ENCODE data around the gene SMG5. TPM values are rescaled to one million over a fixed set of nuclear protein-coding genes. Genes with fewer than 3 reads are reported as not detected.
"Not testable (repeated sequence)": the region's sequence is repeated elsewhere in the genome, so short reads cannot be mapped to it uniquely, and the experiment has no call there.

SMG5 gene
- total RNA-seq, result 114 TPM in 2 replicates
- long read RNA-seq, partial matches to known transcripts, result 22 of 31 reads
- long read RNA-seq, other reads (novel, unspliced or antisense), result 7 of 31 reads

DNA sequence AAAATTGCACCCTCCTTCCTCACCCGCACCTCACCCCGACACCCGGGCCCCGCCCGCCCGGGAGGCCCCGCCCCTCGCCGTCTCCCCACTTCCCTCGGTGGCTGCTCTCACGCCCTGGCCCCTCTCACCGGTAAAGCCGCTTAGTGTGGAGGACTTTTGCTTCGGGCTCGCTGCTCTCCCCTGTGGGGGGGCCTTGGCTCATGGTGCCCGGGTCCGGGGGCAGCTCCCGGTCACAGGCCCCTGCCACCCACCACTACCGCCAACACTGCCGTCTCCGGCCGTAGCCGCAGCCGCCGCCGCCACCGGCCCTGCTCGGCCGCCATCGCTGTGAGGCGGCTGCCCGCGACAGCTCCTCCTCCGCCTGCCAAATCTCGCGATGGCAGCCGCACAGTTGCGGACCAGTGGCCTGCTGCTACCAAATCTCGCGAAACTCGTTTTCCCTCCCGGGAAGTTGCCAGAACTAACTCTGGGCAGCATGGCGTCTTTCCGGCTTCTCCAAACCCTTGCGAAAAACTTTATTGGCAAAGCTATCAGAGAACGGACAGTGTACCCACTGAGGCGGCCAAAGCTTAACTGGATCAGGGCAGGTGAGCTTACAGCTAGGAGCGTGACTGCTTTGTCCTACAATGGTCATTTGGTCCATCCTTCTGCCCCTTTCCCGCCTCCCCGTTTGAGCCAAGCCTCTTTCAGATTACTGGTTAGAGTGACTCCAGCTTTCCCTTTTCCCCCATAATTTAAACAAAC is at the start of gene SMG5:
Gene SMG5, minus strand, starts transcription at position 347 of the 744 bp plus-strand sequence. Its CDS starts 145 bp downstream, at position 202.
- peaks cover 5% of the 10 kb centered on the region for H3K36me3 Mint-ChIP-seq (ENCODE audit: insufficient read depth)
- H3K9me3 Mint-ChIP-seq (ENCODE audit: low read depth), result no peaks in the 10 kb centered on the region
- TF ChIP-seq, protein P1, sequence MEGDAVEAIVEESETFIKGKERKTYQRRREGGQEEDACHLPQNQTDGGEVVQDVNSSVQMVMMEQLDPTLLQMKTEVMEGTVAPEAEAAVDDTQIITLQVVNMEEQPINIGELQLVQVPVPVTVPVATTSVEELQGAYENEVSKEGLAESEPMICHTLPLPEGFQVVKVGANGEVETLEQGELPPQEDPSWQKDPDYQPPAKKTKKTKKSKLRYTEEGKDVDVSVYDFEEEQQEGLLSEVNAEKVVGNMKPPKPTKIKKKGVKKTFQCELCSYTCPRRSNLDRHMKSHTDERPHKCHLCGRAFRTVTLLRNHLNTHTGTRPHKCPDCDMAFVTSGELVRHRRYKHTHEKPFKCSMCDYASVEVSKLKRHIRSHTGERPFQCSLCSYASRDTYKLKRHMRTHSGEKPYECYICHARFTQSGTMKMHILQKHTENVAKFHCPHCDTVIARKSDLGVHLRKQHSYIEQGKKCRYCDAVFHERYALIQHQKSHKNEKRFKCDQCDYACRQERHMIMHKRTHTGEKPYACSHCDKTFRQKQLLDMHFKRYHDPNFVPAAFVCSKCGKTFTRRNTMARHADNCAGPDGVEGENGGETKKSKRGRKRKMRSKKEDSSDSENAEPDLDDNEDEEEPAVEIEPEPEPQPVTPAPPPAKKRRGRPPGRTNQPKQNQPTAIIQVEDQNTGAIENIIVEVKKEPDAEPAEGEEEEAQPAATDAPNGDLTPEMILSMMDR (IDR thresholded peaks at IDR 0.05; ENCODE audit: unreplicated experiment), result no peak
- DNase-seq (ENCODE audit: low spot score, unreplicated experiment), result peak; percentile 93
- H3K27ac Mint-ChIP-seq, result peak within 1 kb of the TSS; percentile 96
- no peaks in the 10 kb centered on the region for H3K27me3 Mint-ChIP-seq
- peak within 1 kb of the TSS; percentile 88 for H3K4me3 Mint-ChIP-seq (ENCODE audit: low read depth)
- H3K4me1 Mint-ChIP-seq (ENCODE audit: low read depth), result peaks cover 28% of the 10 kb centered on the region

GRCh38 chr1:156323179-156323578 is 40.6 kb upstream of the SMG5 start:
- H3K4me1 Mint-ChIP-seq (ENCODE audit: low read depth); H3K27ac Mint-ChIP-seq; H3K9me3 Mint-ChIP-seq (ENCODE audit: low read depth); H3K27me3 Mint-ChIP-seq; H3K4me3 Mint-ChIP-seq (ENCODE audit: low read depth); DNase-seq (ENCODE audit: low spot score, unreplicated experiment): not testable (repeated sequence)
- peaks cover 17% of the 10 kb centered on the region for H3K36me3 Mint-ChIP-seq (ENCODE audit: insufficient read depth)

GRCh38 chr1:156320560-156320959 is 37.9 kb upstream of the SMG5 start:
- DNase-seq (ENCODE audit: low spot score, unreplicated experiment), result no peak
- Mint-ChIP-seq H3K36me3 (ENCODE audit: insufficient read depth) (peaks cover 27% of the 10 kb centered on the region), H3K27ac (no peak overlapping the region)

GRCh38 chr1:156319664-156320063 is 37.0 kb upstream of the SMG5 start:
- H3K27me3 Mint-ChIP-seq, result no peaks in the 10 kb centered on the region
- no peaks in the 10 kb centered on the region for H3K9me3 Mint-ChIP-seq (ENCODE audit: low read depth)
- no peak overlapping the region for H3K4me3 Mint-ChIP-seq (ENCODE audit: low read depth)
- H3K4me1 Mint-ChIP-seq (ENCODE audit: low read depth), result no peaks in the 10 kb centered on the region
- TF ChIP-seq, protein P1 (IDR thresholded peaks at IDR 0.05; ENCODE audit: unreplicated experiment), result peak; percentile 70
- DNase-seq (ENCODE audit: low spot score, unreplicated experiment), result no peak
- H3K27ac Mint-ChIP-seq, result no peak overlapping the region
- H3K36me3 Mint-ChIP-seq (ENCODE audit: insufficient read depth), result peaks cover 26% of the 10 kb centered on the region

More at GRCh38 chr1:156320560-156320959, 37.9 kb upstream of the SMG5 start:
- Mint-ChIP-seq H3K4me3 (ENCODE audit: low read depth) (no peak overlapping the region), H3K27me3 (no peaks in the 10 kb centered on the region), H3K4me1 (ENCODE audit: low read depth) (no peaks in the 10 kb centered on the region), H3K9me3 (ENCODE audit: low read depth) (no peaks in the 10 kb centered on the region)
- TF ChIP-seq, protein P1 (IDR thresholded peaks at IDR 0.05; ENCODE audit: unreplicated experiment), result no peak

DNA sequence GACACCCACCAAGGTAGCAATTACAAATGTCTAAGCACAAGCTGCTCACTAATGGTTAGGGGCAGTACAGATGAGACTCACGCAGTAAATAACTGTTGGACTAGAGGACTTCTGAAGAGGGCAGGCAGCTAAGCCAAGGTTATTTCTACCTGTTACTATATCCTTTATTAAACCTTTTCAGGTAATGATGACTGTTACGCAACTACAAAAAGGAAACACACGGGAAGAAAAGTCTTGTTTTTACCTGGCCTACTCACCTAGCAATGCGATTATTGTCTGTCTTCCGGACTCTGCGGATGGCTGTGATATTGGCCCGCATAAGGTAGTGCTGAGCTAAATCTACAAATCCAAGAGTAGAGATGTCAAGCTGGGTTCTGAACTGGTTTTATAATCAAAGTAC is 34.3 kb upstream of the SMG5 start:
- peaks cover 27% of the 10 kb centered on the region for H3K36me3 Mint-ChIP-seq (ENCODE audit: insufficient read depth)
- H3K4me1 Mint-ChIP-seq (ENCODE audit: low read depth), result no peaks in the 10 kb centered on the region
- DNase-seq (ENCODE audit: low spot score, unreplicated experiment), result no peak
- no peaks in the 10 kb centered on the region for H3K9me3 Mint-ChIP-seq (ENCODE audit: low read depth)
- H3K27me3 Mint-ChIP-seq, result no peaks in the 10 kb centered on the region
- H3K27ac Mint-ChIP-seq, result no peak overlapping the region
- TF ChIP-seq, protein P1 (IDR thresholded peaks at IDR 0.05; ENCODE audit: unreplicated experiment), result no peak
- no peak overlapping the region for H3K4me3 Mint-ChIP-seq (ENCODE audit: low read depth)

DNA sequence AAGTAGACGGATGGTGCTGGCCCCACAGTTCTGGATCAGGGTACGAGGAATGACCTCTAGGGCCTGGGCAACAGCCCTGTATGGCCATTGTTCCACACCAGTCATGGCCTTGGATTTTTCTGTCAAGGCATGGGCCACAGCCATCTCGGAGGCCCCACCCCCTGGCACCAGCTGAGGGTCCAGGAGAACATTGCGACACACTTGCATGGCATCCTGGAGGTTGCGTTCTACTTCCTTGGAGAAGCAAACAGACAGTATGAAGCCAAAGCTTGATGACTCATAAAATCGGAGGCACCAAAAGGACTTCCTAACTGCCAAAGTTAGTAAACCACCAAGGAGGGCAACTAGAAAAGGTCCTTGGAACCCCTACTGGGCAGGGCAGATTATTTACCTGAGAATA is 28.3 kb upstream of the SMG5 start:
- Mint-ChIP-seq H3K27me3 (no peaks in the 10 kb centered on the region), H3K27ac (no peak overlapping the region), H3K9me3 (ENCODE audit: low read depth) (no peaks in the 10 kb centered on the region), H3K4me3 (ENCODE audit: low read depth) (no peak overlapping the region), H3K36me3 (ENCODE audit: insufficient read depth) (peaks cover 23% of the 10 kb centered on the region), H3K4me1 (ENCODE audit: low read depth) (no peaks in the 10 kb centered on the region)
- no peak for DNase-seq (ENCODE audit: low spot score, unreplicated experiment)
- TF ChIP-seq, protein P1 (IDR thresholded peaks at IDR 0.05; ENCODE audit: unreplicated experiment), result no peak
